ENCODE results near the gene RHBDD2. TPM values are rescaled to one million over a fixed set of nuclear protein-coding genes. Genes with fewer than 3 reads are reported as not detected.

Gene RHBDD2
- total and polyA plus RNA-seq, 12 donors = 123 to 575 (median 228) TPM

DNA sequence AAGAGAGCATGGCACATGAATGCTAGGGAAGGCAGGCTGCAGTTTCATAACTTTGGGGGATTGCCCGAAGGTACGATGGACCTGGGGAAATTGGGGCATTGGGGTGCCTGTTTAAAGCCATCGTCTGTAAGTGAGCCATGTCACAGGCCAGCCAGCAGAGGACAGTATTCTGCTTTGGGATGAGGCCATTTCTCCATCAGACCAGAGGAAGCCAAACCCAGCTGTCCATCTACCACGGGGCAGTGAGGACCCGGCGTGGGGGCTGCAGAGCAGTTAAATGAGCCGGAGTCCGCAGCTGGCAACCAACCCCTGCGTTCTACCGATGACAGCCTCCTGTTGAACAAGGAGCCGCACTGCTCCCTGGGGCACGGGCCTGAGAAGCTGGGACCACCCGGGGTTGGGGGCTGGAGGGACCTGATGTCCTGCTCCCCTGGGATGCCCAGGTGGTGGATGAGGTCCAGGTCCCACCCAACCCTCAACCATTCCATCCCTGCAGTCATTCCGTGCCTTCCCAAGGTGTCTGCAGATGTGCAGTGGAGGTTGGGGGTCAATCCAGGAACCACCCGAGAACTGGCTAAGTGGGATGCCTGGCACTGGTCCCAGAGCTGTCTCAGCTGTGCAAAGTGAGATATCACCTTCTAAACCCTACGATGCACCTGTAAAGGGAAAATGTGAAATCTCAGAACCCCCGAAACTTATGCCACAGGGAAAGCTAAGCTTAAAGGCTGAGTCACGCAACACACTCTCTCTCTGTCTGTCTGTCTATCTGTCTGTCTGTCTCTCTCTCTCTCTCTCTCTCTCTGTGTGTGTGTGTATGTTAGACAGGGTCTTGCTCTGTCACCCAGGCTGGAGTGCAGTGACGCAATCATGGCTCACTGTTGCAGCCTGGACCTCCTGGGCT, 12.1 kb upstream of the RHBDD2 start:
- peak; percentile 67 to 88 (median 73) for DNase-seq
- TF ChIP-seq, protein P1, sequence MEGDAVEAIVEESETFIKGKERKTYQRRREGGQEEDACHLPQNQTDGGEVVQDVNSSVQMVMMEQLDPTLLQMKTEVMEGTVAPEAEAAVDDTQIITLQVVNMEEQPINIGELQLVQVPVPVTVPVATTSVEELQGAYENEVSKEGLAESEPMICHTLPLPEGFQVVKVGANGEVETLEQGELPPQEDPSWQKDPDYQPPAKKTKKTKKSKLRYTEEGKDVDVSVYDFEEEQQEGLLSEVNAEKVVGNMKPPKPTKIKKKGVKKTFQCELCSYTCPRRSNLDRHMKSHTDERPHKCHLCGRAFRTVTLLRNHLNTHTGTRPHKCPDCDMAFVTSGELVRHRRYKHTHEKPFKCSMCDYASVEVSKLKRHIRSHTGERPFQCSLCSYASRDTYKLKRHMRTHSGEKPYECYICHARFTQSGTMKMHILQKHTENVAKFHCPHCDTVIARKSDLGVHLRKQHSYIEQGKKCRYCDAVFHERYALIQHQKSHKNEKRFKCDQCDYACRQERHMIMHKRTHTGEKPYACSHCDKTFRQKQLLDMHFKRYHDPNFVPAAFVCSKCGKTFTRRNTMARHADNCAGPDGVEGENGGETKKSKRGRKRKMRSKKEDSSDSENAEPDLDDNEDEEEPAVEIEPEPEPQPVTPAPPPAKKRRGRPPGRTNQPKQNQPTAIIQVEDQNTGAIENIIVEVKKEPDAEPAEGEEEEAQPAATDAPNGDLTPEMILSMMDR (IDR thresholded peaks at IDR 0.05) = peak; percentile 75 to 98 (median 95)
- TF ChIP-seq POLR2A (IDR thresholded peaks at IDR 0.05) = no peak
- no peak overlapping the region for H3K4me3 ChIP-seq
- peak overlapping the region in 2 of 5 donors; percentile 28 to 61 for H3K27ac ChIP-seq
- no peaks in the 10 kb centered on the region for H3K27me3 ChIP-seq
- WGBS, 4 donors = 42 to 74% (median 44%) methylated on average over 5 to 19 of the region's 19 CpGs
- H3K9me3 ChIP-seq (replicated peaks in 1 of 3) = no peaks in the 10 kb centered on the region
- peaks cover 0 to 16% of the 10 kb centered on the region in 2 donors for H3K4me1 ChIP-seq (replicated peaks in 1 of 2)
- intact Hi-C loops (cut with DNase I) = loop anchor here in 1 of 2 donors (2.0 kb wide), 1 partner anchor 154 kb away; no protein-coding TSS in a partner anchor
- H3K36me3 ChIP-seq (replicated peaks in 1 of 2) = no peaks in the 10 kb centered on the region

DNA sequence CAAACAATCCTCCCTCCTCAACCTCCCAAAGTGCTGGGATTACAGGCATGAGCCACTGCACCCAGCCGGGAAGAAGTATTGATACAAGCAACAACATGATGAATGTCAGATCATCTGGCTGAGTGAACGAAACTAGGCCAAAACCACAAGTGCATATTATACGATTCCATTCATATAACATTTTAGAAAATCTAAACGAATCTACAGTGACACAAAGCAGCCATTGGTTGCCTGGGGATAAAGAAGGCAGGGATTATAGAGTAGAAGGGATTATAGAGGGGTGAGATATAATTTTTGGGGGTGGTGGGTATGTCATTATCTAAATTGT, 11.5 kb upstream of the RHBDD2 start:
- no peak overlapping the region for H3K27ac ChIP-seq
- no peak overlapping the region for H3K4me3 ChIP-seq
- H3K4me1 ChIP-seq (replicated peaks in 1 of 2) = peaks cover 0 to 22% of the 10 kb centered on the region in 2 donors
- DNase-seq = no peak
- no peaks in the 10 kb centered on the region for H3K9me3 ChIP-seq (replicated peaks in 1 of 3)
- intact Hi-C loops (cut with DNase I) = loop anchor here in 1 of 2 donors (2.0 kb wide), 1 partner anchor 153 kb away; no protein-coding TSS in a partner anchor
- H3K27me3 ChIP-seq = no peaks in the 10 kb centered on the region
- TF ChIP-seq, protein P1 (IDR thresholded peaks at IDR 0.05) = no peak
- TF ChIP-seq POLR2A (IDR thresholded peaks at IDR 0.05) = no peak
- H3K36me3 ChIP-seq (replicated peaks in 1 of 2) = no peaks in the 10 kb centered on the region
- 66 to 82% (median 75%) methylated on average over 4 of the region's 4 CpGs for whole genome bisulfite sequencing, 4 donors

DNA sequence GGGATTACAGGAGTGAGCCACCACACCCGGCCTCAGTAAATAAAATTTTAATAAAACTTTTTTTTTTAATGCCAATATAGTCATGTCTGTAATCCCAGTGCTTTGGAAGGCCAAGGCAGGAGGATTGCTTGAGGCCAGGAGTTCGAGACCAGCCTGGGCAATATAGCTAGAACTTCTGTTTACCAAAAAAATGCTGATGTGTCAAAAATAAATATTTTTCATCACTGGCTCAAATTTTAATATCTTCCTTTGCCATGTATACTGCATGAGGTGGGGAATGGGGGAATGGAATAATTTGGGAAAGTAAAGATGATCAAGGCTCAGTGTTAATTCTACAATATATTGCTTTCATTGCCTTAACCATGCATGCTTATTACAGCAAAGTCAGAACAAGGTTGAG, 10.7 kb upstream of the RHBDD2 start:
- Histone ChIP-seq H3K9me3 (replicated peaks in 1 of 3) (no peaks in the 10 kb centered on the region), H3K4me3 (no peak overlapping the region), H3K36me3 (replicated peaks in 1 of 2) (no peaks in the 10 kb centered on the region), H3K27ac (no peak overlapping the region), H3K27me3 (no peaks in the 10 kb centered on the region), H3K4me1 (replicated peaks in 1 of 2) (peaks cover 0 to 28% of the 10 kb centered on the region in 2 donors)
- intact Hi-C loops (cut with DNase I) = no loop called here
- 86 to 97% (median 95%) methylated on average over 2 of the region's 2 CpGs for WGBS, 4 donors
- TF ChIP-seq POLR2A (IDR thresholded peaks at IDR 0.05) = no peak
- no peak for DNase-seq

DNA sequence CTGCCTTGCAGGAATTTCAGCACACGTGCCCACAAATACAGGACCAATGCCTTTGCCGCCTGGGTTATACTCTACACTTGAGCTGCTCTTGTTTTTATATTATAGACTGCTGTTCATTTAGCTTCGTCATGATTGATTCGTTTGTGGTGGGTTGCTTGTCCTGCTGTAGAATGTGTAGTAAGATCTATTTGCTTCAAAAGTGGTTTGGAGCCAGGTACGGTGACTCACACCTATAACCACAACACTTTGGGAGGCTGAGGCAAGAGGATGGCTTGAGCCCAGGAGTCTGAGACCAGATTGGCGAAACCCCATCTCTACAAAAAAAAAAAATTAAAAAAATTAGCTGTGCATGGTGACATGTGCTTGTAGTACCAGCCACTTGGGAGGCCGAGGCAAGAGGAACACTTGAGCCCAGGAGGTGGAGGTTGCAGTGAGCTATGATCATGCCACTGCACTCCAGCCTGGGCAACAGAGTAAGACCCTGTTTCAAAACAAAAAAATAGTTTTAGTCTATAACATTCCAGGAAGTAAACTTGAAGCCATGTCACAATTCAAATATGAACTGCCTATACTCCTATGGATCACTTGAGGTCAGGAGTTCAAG, 9.0 kb upstream of the RHBDD2 start:
- Histone ChIP-seq H3K9me3 (replicated peaks in 1 of 3) (no peaks in the 10 kb centered on the region), H3K4me3 (no peak overlapping the region), H3K27ac (no peak overlapping the region), H3K36me3 (replicated peaks in 1 of 2) (no peaks in the 10 kb centered on the region), H3K4me1 (replicated peaks in 1 of 2) (peaks cover 0 to 28% of the 10 kb centered on the region in 2 donors), H3K27me3 (no peaks in the 10 kb centered on the region)
- TF ChIP-seq, protein P1 (IDR thresholded peaks at IDR 0.05) = no peak
- no peak for TF ChIP-seq POLR2A (IDR thresholded peaks at IDR 0.05)
- intact Hi-C loops (cut with DNase I) = loop anchor here in 1 of 2 donors (10.0 kb wide), 1 partner anchor 125 kb away; the partner anchor contains the start of gene TMEM120A
- DNase-seq = no peak
- 74 to 91% (median 85%) methylated on average over 7 of the region's 7 CpGs for WGBS, 4 donors
